HG02623 (cell line): ENCODE data around the gene PAGR1.
A peak's percentile ranks its signal among the peaks of the same experiment; 100 is the strongest.
"Not testable (repeated sequence)": the region's sequence is repeated elsewhere in the genome, so short reads cannot be mapped to it uniquely, and the experiment has no call there.

ENCODE experiments used
- ATAC-seq: cut with Tn5 transposase; IDR thresholded peaks from one replicate; pipeline ENCODE4 v1.9.1; 2021; ENCODE audit warnings: moderate library complexity; ENCODE audit not compliant: unreplicated experiment

Gene PAGR1

DNA sequence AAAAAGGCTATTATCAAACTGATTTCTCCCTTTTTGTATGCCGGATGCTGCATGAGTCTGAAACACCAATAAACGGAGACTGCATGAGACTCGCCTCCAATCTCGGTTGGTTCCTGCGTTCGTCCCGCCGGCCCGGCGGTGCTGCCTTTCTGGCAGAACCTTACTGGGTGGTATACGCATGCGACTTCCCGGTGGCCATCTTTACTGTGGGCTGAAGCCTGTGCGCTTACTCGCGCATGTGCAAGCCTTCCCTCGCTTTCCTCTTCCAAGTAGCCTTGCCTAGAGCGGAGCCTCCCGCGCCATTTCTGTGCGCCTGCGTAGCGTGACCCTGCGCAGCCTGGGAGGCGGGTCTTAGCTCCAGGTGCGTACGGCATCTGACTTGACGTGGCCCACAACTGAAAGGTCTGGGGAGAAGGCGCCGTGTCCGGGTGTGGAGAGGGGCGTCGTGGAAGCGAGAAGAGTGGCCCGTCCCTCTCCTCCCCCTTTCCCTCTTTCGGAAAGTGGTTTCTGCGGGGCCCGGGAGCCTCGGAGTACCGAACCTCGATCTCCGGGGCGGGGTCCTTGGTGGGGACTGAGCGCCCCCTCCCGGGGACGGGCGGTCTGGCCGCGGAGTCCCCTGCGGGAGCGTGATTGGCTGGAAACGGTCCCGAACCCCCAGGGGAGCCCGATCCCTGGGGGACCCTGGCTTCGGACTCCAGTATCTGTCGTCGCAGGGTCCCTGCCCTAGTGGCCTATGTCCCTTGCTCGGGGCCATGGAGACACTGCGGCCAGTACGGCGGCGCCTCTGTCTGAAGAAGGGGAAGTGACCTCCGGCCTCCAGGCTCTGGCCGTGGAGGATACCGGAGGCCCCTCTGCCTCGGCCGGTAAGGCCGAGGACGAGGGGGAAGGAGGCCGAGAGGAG lies at the start of gene PAGR1:
TSS of gene PAGR1 (plus strand) at position 360 of the 901 bp plus-strand sequence. CDS start at position 734, 374 bp downstream.
- ATAC-seq, result peak; percentile 56

DNA sequence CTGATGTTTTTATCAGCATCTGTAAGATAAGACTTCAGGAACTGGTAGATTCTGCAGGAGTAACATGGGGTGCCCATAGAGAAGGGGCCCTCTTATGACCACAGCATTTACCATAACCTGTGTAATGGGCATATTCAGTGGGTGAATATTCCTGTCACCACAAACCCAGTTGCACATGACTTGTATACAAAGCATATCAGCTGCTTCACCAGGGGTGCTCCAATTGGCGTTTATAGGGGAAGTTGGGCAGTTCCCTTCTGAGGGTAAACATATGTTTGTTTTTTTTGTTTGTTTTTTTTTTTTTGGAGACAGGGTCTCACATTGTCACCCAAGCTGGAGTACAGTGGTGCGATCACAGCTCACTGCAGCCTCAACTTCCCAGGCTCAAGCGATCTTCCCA lies 49.4 kb upstream of the PAGR1 start:
- no peak for ATAC-seq

DNA sequence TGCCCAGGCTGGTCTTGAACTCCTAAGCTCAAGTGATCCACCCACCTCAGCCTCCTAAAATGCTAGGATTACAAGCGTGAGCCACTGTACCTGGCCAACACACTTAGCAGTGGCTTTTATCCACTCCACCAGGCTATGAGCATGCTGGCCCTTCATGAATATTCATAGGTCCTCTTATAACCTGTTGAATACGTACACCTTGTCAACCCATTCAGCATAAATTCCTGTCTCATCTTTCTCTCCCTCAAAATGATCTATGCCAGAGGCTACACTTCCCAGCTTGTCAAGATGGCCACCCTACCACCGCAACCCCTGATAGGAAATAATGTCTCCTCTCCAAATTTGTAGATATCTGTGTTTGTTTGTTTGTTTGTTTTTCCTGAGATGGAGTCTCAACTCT lies 48.9 kb upstream of the PAGR1 start:
- no peak for ATAC-seq

DNA sequence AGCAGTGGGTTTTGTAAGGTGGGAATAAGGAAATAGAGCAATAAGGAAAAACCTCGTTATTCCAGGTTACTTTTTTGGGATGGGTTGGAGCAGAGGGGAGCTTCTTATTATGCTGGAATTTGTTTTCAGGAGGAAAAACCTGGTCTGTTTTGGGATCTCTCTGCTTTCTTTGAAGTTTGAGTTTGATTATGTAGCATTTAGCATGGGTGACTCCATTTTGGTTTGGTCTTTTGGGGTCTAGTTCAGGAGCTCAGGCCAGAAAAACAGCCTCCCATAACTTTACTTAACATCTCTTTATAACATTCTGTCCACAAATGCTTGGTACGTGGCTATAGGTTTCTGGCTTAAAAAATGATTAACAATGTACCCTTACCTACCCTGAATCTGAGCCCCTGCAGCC lies 46.4 kb upstream of the PAGR1 start:
- no peak for ATAC-seq

DNA sequence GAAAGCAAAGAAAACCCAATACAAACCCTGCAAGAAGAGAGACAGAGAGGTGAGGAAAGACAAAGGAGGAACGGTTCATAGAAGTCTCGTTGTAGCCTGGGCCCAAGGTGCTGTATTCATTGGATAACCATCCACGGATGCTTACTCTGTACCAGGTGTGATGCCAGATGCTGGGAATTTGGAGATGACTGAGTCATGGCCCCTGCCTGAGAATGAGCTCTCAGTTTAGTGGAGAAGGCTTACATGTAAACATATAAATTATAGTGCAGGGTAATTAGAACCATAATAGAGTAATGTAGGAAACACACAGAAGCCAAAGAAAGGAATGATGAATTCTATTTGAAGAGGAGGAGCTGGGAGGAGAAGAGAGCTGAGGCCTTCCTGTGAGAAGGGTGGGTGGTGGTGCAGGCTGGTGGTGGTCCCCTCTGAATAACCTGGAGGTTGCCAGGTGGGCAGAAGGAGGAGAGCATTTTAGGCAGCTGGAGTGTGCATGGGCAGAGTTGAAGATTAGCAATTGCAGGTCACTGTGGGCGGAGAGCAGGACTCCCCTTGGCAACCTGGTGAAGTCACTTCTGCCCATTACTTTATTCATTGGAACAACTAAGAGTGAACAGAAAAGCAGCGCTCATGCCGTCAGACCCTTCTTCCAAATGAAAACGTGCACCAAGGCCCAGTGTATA lies 45.6 kb upstream of the PAGR1 start:
- ATAC-seq, result no peak

DNA sequence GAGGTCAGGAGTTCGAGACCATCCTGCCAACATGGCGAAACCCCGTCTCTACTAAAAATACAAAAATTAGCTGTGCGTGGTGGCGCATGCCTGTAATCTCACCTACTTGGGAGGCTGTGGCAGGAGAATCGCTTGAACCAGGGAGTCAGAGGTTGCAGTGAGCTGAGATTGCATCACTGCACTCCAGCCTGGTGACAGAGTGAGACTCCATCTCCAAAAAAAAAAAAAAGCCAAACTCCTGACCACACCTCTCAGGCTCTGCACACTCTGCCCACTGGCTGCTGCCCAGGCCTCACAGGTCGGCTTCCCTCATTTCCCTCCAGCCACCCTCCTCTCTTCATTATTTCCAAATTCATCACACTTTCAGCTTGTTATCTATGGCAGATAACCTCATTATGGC lies 43.6 kb upstream of the PAGR1 start:
- not testable (repeated sequence) for ATAC-seq

DNA sequence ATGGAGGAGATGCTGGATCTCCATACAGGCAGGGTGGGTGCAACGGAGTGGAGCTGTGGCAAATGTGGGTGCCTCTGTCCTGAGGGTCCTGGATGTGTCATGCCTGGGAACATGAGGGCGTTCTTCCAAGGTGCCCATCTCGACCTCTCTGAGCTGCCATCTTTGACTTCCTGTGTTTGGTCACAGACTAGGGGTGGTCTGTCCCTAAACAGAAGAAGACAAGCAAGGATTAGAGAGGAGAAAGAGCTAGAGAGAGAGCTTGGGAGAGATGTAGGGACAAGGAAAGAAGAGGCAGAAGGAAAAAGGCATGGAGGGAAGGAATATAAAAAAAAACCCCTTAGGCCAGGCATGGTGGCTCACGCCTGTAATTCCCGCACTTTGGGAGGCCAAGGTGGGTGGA lies 41.2 kb upstream of the PAGR1 start:
- ATAC-seq, result no peak

DNA sequence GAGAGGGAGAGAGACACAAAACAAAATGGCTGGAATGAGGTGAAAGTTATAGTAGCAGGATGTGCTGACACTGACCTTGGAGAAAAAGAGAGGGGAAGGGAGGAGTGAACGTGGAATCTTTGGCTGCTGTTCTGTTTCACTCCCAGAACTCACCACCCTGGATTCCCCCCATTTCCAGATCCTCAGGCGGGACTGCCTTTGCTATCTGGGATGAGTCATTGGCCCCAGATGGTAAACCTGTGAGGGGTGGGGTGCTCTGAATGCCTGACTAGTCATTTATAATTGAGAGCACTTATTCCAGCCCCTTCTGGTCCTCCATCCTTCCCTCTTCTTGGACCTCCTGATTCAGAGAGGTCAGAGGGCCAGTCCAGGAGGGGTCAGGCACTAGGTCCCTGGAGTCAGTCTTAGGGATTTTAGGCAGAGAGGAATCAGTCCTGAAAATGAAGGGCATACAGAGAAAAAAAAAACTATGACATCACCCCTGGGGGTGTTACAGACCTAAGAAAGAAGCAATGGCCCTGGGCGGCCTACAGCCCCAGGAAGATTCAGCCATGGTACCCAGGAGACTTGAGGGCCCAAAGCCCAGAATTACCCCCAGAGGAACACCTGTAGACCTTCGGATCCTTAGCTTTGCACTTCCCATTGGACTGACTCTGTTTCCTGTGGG lies 40.1 kb upstream of the PAGR1 start:
- no peak for ATAC-seq

DNA sequence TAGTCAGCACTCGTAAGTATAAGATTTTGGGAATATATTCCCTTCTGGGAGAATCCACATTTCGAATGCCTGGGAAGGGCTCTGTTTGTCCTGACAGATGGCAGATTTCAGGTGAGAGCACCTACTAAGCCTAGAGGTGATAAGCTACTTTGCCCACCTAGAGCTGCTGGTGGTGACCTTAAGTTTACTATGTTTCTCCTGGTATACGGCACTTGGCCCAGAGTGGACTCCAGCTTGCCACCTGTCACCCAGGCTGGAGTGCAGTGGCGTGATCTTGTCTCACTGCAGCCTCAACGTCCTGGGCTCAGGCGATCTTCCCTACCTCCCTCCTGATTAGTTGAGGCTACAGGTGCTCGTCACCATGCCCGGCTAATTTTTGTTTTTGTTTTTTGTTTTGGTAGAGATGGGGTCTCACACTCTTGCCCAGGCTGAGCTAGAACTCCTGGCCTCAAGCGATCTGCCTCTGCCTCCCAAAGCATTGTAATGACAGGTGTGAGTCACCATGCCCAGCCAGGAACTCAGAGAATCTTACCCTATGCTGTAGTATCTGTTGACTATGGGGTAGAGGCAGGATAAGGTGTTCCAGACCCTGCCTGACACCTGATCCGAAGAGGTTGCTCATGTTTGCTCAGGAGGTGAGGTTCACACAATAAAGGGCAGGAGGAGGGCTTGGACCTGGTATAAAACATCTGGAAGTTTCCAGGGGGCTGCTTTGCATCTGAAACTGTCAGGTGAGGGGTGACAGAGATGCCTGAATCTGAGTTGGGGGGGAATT lies 38.2 kb upstream of the PAGR1 start, which contains the start of gene ZG16:
TSS of gene ZG16 (plus strand) at position 681 of the 775 bp plus-strand sequence. CDS start 1,011 bp downstream, outside the sequence.
- no peak for ATAC-seq

DNA sequence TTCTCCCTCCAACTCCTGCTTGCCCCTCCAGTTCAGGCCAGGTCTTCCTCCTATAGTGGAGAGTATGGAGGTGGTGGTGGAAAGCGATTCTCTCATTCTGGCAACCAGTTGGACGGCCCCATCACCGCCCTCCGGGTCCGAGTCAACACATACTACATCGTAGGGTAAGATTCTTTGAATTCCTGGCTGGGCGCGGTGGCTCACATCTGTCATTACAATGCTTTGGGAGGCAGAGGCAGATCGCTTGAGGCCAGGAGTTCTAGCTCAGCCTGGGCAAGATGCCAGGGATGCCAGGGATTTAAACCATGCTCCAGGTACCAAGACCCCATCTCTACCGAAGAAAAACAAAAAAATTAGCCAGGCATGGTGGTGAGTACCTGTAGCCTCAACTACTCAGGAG lies 36.5 kb upstream of the PAGR1 start:
- ATAC-seq, result no peak

DNA sequence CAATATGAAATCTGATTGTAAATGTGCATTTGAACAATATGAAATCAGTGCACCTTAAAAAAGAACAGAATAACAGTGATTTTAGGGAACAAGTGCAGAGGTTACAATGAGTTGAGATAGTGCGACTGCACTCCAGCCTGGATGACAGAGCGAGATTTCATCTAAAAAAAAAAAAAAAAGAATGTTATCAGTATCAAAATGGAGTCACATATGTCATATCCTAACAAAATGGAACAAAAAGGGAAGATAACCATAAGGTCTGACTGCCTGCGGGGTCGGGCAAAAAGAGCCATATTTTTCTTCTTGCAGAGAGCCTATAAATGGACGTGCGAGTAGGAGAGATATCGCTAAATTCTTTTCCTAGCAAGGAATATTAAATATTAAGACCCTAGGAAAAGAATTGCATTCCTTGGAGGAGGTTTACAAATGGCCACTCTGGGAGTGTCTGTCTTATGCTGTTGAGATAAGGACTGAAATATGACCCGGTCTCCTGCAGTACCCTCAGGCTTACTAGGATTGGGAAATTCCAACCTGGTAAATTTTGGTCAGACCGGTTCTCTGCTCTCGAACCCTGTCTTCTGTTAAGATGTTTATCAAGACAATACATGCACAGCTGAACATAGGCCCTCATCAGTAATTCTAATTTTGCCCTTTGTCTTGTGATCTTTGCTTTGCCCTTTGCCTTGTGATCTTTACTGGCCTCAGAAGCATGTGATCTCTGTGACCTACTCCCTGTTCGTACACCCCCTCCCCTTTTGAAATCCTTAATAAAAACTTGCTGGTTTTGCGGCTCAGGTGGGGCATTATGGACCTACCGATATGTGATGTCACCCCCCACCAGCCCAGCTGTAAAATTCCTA lies 32.6 kb upstream of the PAGR1 start:
- not testable (repeated sequence) for ATAC-seq

DNA sequence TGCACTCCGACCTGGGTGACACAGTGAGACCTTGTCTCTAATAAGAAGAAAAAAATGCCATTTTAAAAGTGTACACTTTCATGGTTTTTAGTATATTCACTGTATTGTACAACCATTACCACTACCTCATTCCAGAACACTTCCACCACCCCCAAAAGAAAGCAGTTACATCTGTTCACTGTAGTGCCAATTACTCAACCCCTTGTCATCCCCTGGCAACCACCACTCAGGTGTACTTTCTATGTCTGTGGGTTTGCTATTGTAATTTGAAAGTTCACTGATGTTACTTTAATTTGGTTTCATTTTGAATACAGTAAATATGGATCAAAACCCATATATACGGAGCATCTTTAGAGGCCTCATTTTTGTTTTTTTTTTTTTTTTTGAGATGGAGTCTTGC lies 31.8 kb upstream of the PAGR1 start:
- ATAC-seq, result no peak

DNA sequence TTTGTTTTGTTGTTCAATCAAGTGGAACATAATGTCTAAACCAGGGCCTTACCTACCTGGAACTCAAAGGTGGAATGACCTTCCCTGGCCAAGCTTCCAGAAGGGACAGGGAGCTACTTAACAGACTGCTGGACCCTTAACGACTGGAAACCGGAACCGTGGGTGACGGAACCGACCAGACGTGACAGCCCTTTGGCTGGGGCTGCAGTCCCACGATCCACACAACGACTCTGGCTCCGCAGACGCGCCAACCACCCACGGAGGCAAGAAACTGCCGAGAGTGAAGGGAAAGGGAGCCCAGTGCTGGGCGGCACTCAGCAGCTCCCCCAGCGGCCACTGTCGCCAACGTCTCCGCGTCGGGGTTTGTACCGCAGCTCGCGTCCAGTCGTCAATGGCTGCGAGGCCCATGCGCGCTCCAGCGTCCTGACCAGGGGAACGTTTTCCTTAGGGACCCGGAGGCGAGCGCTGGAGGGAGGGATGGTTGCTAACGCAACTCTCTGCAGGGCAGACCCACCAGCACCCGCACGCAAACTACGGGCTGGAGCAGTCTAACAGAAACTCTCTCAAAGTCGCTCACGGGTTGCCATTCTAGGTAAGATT lies 31.0 kb upstream of the PAGR1 start:
- ATAC-seq, result no peak

DNA sequence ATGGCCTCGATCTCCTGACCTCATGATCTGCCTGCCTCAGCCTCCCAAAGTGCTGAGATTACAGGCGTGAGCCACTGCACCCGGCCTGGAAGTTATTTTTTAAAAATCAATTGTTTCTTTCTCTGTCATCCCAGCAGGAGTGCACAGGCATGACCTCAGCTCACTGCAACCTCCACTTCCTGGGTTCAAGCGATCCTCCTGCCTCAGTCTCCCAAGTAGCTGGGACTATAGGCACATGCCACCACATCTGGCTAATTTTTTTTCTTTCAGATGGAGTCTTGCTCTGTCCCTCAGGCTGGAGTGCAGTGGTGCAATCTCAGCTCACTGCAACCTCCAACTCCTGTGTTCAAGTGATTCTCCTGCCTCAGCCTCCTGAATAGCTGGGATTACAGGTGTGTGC lies 28.8 kb upstream of the PAGR1 start:
- not testable (repeated sequence) for ATAC-seq

DNA sequence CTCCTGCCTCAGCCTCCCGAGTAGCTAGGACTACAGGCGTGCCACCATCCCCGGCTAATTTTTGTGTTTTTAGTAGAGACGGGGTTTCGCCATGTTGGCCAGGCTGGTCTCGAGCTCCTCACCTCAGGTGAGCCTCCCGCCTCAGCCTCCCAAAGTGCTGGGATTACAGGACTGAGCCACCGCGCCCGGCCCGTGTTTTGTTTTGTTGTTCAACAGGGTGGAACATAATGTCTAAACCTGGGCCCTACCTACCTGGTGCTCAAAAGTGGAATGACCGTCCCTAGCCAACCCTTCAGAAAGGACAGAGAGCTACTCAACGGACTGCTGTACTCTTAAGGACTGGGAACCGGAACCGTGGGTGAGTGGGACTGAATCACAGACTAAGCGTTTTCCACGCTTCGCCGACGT lies 26.2 kb upstream of the PAGR1 start:
- ATAC-seq, result no peak

DNA sequence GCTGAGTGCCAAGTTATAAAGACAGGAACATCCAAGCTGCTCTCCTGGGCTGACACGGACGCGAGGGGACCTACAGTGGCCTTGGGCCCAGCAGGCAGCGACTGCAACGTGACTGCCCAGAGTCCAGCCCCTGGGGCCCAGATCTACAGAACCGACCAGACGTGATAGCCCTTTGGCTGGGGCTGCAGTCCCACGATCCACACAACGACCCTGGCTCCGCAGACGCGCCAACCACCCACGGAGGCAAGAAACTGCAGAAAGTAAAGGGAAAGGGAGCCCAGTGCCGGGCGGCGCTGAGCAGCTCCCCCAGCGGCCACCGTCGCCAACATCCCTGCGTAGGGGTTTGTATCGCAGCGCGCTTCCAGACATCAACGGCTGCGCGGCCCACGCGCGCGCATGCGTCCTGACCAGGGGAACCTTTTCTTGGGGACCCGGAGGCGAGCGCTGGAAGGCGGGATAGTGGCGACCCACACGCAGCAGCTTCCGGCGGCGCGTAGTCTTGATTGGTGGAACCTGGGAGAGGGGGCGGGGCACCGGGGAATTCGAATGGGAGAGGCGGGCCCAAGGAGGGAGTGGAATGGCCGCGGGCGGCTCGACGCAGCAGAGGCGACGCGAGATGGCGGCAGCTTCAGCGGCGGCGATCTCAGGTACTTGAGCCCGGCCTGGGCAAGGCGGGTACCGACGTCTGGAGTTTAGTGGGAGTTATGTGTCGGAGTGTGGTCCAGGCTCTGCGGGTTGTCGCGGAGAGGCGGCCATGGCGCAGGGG lies 25.6 kb upstream of the PAGR1 start, which contains the start of gene KIF22:
TSS of gene KIF22 (plus strand) at position 569 of the 766 bp plus-strand sequence. CDS start at position 578, 9 bp downstream.
- ATAC-seq, result peak; percentile 88

DNA sequence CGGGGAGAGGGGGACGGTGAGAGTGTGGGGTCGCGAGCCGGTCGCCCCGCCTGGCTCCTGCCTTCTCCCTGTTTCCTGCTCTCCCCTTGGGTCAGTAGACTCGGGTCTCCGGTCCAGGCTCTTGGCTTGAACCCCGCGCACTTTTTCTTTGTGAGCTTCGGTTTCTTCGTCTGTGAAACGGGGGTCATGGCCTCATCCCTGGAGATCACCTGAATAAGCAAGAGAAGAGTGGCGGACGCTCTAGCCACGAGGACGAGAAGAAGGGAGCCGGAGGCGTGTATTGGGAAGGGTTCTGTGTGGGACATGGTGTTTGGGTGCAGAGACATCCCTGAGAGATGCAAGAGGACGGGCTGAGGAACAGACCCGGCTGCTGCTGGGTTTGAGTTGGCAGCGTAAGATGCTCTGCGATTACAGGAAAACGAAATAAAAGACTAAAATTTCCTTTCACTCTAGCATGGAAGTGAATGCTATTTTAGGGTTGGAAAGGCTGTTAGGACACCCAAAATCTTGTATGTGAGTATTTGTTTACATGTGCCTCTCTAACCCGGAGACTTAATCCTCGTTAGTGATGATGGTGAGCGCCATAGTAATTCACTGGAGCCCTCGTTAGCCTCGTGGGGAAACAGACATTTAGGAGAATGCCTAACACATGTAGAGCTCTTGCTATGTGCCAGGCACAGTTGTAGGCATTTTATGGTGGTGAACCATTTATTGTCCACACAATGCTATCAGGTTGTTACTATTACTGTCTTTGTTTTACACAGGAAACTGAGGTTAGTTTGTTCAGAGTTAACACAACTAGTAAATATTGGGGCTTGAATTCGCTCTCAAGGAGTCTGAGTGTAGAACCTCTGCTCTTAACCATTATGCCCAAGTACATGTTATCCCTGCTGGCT lies 24.8 kb upstream of the PAGR1 start:
- no peak for ATAC-seq
